NCI-H748 treated with DMSO at 0.1 percent for 48 hours (cell line): ENCODE results near the gene LYPD5.

ENCODE experiments used
- DNase-seq: peaks from one replicate; lab custom pipeline; 2025; lab: John Stamatoyannopoulos, UW

LYPD5 gene

GRCh38 chr19:43752287-43752875 is 49.9 kb downstream of the LYPD5 start:
- no peak for DNase-seq

GRCh38 chr19:43751466-43752220 is 50.6 kb downstream of the LYPD5 start:
- no peak for DNase-seq

GRCh38 chr19:43749898-43750297 is 52.3 kb downstream of the LYPD5 start:
- DNase-seq: no peak

GRCh38 chr19:43749152-43749551 is 53.1 kb downstream of the LYPD5 start:
- no peak for DNase-seq

DNA sequence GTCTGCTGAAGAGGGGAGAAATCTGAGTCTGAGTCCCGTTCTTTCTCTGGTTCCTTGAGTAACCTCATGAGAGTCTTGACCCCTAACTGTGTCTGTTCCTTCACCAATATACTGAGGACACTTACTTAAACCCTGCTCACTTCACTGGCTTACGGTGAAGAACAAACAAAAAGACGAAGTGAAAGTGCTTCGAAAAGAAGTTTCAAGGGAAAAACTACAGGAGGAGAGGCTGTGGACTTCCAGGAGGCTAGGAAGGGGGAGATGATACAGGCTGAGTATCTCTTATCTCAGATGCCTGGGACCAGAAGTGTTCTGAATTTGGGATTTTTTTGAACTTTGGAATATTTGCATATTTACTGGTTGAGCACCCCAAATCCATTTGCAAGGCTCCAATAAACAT is 53.6 kb downstream of the LYPD5 start:
- no peak for DNase-seq

DNA sequence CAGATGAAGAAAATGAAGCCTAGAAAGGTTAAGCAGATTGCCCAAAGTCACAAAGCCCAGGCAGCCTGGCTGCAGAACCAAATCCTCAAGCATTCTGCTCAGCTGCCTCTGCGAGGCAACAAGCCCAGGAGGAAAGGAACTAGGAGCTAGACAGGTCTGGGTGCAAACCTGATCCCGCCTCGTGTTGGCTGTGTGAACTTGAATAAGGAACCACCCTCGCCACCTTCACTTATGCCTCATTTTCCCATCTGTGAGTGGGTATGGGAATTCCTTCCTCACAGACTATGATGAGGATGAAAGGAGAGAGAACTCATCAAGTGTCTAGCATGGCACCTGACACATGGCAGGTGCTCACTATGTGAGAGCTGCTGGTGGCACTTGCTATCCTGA is 54.0 kb downstream of the LYPD5 start:
- DNase-seq: no peak

DNA sequence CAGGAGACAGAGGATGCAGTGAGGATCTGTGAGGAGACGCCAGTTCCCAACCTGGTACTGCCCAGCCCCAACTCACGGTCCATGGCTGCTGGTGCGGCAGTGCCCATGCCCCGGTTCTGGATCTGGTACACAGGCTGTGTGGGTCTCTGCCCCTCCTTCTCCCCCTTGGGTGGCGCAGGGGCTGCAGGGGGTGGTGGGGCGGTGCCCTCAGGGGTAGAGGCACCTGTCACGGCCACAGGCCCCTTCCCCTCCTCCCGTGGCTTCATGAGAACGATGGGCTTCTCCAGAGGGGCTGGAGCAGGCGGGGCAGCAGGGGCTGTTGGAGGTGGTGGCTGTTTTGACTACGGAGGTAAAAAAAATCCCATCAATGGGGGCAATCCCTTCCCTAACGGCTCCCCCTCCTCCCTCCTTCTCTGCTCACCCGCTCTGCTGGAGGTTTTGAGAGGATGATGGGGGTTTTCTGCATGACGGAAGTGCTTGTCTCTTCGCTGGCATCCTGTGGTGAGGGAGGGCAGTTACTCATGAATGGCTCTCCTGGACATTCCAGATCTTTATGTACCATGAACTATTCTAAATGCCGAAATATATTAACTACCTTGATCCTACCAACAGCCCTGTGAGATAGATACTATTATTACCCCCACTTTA is 54.6 kb downstream of the LYPD5 start:
- no peak for DNase-seq
